ENCODE measurements around the gene SHOC1. TPM values are rescaled to one million over a fixed set of nuclear protein-coding genes. Genes with fewer than 3 reads are reported as not detected.

SHOC1 gene
- total and polyA plus RNA-seq, 2 donors (not counting 1 experiment from before 2014, with no cell fraction given), result under 0.01 to 0.02 TPM

DNA sequence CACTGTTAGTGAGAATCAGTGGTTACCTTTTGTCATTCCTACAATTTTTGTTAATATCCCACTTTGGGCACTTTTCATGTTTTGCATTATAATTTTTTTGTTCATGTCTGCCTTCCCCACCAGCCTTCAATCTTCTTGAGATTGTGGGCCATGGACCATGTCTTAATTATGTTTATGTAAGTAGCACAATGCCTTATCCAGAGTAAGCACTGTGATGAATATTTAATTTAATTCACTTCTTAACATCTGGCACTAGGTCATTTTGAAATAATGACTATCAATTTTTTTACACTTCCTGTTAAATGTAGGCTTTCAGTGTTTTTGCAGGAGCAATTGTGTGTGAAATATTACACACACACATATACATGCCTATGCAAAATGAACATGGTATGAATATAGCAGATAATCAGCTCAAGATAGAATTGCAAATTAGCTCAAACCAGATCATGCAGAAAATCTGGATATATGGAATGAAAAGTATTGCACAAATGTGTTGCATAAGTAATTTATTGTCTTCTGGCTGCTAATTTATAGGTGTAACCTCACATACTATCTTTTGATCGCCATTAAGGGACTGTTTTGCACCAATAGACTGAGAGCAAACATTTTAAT, 5.3 kb upstream of the SHOC1 start:
- Histone ChIP-seq H2AFZ (ENCODE audit: low read length) (no peak overlapping the region), H3K27me3 (ENCODE audit: control insufficient read depth, insufficient read depth, low read length) (no peaks in the 10 kb centered on the region), H3K9ac (ENCODE audit: insufficient read depth, low read length) (no peak overlapping the region), H3K36me3 (ENCODE audit: control insufficient read depth, insufficient read depth, low read length) (no peaks in the 10 kb centered on the region), H4K20me1 (ENCODE audit: control insufficient read depth, extremely low read depth, insufficient read depth, low read length) (no peaks in the 10 kb centered on the region), H3K27ac (ENCODE audit: insufficient read depth, low read length) (no peak overlapping the region), H3K4me1 (ENCODE audit: control insufficient read depth, extremely low read depth, insufficient read depth, low read length) (no peaks in the 10 kb centered on the region), H3K79me2 (ENCODE audit: control insufficient read depth, insufficient read depth, low read length) (no peaks in the 10 kb centered on the region), H3K4me2 (ENCODE audit: extremely low read depth, insufficient read depth, low read length) (no peak overlapping the region), H3K9me3 (ENCODE audit: control insufficient read depth, insufficient read depth, low read depth, low read length) (no peaks in the 10 kb centered on the region), H3K4me3 (replicated peaks in 1 of 4; ENCODE audit: control extremely low read depth in 1 of 4, insufficient read depth in 1 of 4, low read depth in 3 of 4, low read length in 4 of 4) (no peak overlapping the region)
- TF ChIP-seq EZH2 (IDR thresholded peaks at IDR 0.05; ENCODE audit: low read length, missing control alignments), result no peak
- TF ChIP-seq, protein P1, sequence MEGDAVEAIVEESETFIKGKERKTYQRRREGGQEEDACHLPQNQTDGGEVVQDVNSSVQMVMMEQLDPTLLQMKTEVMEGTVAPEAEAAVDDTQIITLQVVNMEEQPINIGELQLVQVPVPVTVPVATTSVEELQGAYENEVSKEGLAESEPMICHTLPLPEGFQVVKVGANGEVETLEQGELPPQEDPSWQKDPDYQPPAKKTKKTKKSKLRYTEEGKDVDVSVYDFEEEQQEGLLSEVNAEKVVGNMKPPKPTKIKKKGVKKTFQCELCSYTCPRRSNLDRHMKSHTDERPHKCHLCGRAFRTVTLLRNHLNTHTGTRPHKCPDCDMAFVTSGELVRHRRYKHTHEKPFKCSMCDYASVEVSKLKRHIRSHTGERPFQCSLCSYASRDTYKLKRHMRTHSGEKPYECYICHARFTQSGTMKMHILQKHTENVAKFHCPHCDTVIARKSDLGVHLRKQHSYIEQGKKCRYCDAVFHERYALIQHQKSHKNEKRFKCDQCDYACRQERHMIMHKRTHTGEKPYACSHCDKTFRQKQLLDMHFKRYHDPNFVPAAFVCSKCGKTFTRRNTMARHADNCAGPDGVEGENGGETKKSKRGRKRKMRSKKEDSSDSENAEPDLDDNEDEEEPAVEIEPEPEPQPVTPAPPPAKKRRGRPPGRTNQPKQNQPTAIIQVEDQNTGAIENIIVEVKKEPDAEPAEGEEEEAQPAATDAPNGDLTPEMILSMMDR (conservative IDR thresholded peaks at IDR 0.05 in 1 of 2, IDR thresholded peaks at IDR 0.05 in 1 of 2; ENCODE audit: low read depth in 1 of 2, low read length in 2 of 2), result no peak
- no peak for DNase-seq (ENCODE audit: low read depth in 2 of 2)

DNA sequence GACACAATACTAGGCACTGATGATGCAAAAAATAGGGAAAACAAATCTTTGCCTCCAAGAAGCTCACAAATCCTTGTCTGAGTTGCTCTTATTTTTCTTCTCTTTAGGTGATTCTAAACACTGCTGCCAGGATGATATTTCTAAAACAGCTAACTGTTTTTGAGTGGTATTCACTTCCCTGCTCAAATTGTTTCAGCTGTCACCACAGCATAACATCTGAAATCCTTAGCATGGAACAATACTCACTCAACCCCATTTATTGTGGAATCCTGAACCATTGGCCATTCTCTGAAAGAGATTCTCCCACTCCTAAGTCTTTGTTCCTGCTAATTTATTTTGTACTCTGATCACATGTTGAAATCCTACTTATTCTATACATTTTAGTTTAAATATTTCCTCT, 4.8 kb upstream of the SHOC1 start:
- TF ChIP-seq, protein P1 (conservative IDR thresholded peaks at IDR 0.05 in 1 of 2, IDR thresholded peaks at IDR 0.05 in 1 of 2; ENCODE audit: low read depth in 1 of 2, low read length in 2 of 2), result no peak
- TF ChIP-seq EZH2 (IDR thresholded peaks at IDR 0.05; ENCODE audit: low read length, missing control alignments), result no peak
- H4K20me1 ChIP-seq (ENCODE audit: control insufficient read depth, extremely low read depth, insufficient read depth, low read length), result no peaks in the 10 kb centered on the region
- no peak overlapping the region for H3K9ac ChIP-seq (ENCODE audit: insufficient read depth, low read length)
- no peak overlapping the region for H3K4me3 ChIP-seq (replicated peaks in 1 of 4; ENCODE audit: control extremely low read depth in 1 of 4, insufficient read depth in 1 of 4, low read depth in 3 of 4, low read length in 4 of 4)
- DNase-seq (ENCODE audit: low read depth in 2 of 2), result no peak
- H3K36me3 ChIP-seq (ENCODE audit: control insufficient read depth, insufficient read depth, low read length), result no peaks in the 10 kb centered on the region
- H3K4me2 ChIP-seq (ENCODE audit: extremely low read depth, insufficient read depth, low read length), result no peak overlapping the region
- H3K27me3 ChIP-seq (ENCODE audit: control insufficient read depth, insufficient read depth, low read length), result no peaks in the 10 kb centered on the region
- no peaks in the 10 kb centered on the region for H3K79me2 ChIP-seq (ENCODE audit: control insufficient read depth, insufficient read depth, low read length)
- no peak overlapping the region for H3K27ac ChIP-seq (ENCODE audit: insufficient read depth, low read length)
- H2AFZ ChIP-seq (ENCODE audit: low read length), result no peak overlapping the region
- H3K4me1 ChIP-seq (ENCODE audit: control insufficient read depth, extremely low read depth, insufficient read depth, low read length), result no peaks in the 10 kb centered on the region
- no peaks in the 10 kb centered on the region for H3K9me3 ChIP-seq (ENCODE audit: control insufficient read depth, insufficient read depth, low read depth, low read length)

DNA sequence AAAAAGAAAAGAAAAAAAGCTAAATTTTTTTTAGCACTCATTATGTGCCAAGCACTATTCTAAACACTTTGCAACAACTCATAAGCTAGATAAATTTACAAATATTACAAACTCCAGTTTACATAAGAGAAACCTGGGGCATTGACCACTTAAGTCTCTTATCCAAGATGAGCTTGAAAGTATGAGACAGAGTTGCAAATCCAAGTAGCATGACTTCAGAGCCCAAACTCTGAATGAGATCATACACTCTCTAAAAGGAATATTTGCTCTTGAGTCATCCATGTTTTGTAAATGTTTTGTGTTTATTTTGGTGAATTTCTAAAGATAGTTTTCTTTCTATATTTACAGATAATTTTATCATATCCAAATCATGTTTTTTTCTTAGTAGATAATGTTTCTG, 4.0 kb upstream of the SHOC1 start:
- no peak overlapping the region for H3K4me3 ChIP-seq (replicated peaks in 1 of 4; ENCODE audit: control extremely low read depth in 1 of 4, insufficient read depth in 1 of 4, low read depth in 3 of 4, low read length in 4 of 4)
- TF ChIP-seq, protein P1 (conservative IDR thresholded peaks at IDR 0.05 in 1 of 2, IDR thresholded peaks at IDR 0.05 in 1 of 2; ENCODE audit: low read depth in 1 of 2, low read length in 2 of 2), result no peak
- no peak for TF ChIP-seq EZH2 (IDR thresholded peaks at IDR 0.05; ENCODE audit: low read length, missing control alignments)
- H4K20me1 ChIP-seq (ENCODE audit: control insufficient read depth, extremely low read depth, insufficient read depth, low read length), result no peaks in the 10 kb centered on the region
- H3K9me3 ChIP-seq (ENCODE audit: control insufficient read depth, insufficient read depth, low read depth, low read length), result no peaks in the 10 kb centered on the region
- peak; percentile 54 to 60 for DNase-seq (ENCODE audit: low read depth in 2 of 2)
- H3K9ac ChIP-seq (ENCODE audit: insufficient read depth, low read length), result no peak overlapping the region
- no peaks in the 10 kb centered on the region for H3K79me2 ChIP-seq (ENCODE audit: control insufficient read depth, insufficient read depth, low read length)
- no peak overlapping the region for H3K27ac ChIP-seq (ENCODE audit: insufficient read depth, low read length)
- no peaks in the 10 kb centered on the region for H3K4me1 ChIP-seq (ENCODE audit: control insufficient read depth, extremely low read depth, insufficient read depth, low read length)
- no peak overlapping the region for H2AFZ ChIP-seq (ENCODE audit: low read length)
- H3K36me3 ChIP-seq (ENCODE audit: control insufficient read depth, insufficient read depth, low read length), result no peaks in the 10 kb centered on the region
- H3K4me2 ChIP-seq (ENCODE audit: extremely low read depth, insufficient read depth, low read length), result no peak overlapping the region
- no peaks in the 10 kb centered on the region for H3K27me3 ChIP-seq (ENCODE audit: control insufficient read depth, insufficient read depth, low read length)
